Measurements from ENCODE around the gene RHOU. TPM values are rescaled to one million over a fixed set of nuclear protein-coding genes. Genes with fewer than 3 reads are reported as not detected.

The RHOU gene
- total RNA-seq, 1 experiment from 2014 or later = not detected

DNA sequence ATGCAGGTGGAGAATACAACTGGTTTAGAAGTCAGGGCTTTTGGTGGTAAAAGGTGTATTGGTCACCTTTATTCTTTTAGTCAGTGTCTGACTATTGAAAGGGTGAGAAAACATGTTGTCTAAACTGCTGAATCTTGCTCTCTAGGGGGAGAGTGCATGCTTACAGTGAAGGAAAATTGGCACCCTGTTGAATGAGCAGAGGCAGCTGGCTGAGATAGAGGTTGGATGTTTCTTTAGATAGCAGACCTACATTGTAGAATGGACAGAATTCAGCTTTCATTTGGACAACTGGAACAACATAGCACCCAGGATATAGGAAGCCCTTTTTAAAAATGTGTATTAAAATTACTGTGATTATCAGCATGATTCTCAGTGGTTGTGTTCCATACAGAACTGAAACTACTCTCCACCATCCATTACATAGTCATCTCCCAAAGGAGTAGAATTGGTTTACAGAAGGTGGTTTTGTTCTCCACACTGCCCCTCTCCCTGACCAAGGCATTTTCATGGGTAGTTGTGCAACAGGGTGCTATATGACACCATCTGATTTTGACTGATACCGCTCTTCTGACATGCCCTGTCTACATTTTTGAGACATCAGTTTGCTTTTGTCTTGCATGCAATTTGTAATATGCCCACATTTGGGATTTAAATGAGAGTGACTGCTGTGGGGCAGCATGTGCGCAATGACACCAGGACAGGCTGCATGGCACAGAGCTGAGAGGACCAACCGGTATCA lies 16.2 kb downstream of the RHOU start:
- Histone ChIP-seq H3K27me3 (ENCODE audit: insufficient read depth, low read depth) (peaks cover 66% of the 10 kb centered on the region), H4K20me1 (ENCODE audit: insufficient read depth) (no peaks in the 10 kb centered on the region), H3K36me3 (ENCODE audit: low read depth) (no peaks in the 10 kb centered on the region), H3F3A (ENCODE audit: insufficient read depth, low read depth) (no peaks in the 10 kb centered on the region), H2AFZ (no peak overlapping the region), H3K27ac (no peak overlapping the region), H3K4me3 (no peak overlapping the region), H3K9me2 (ENCODE audit: insufficient read depth) (no peaks in the 10 kb centered on the region), H3K4me2 (no peak overlapping the region), H3K4me1 (replicated peaks; ENCODE audit: insufficient read depth) (no peaks in the 10 kb centered on the region), H3K9me3 (ENCODE audit: insufficient read depth, low read depth) (no peaks in the 10 kb centered on the region), H3K79me2 (ENCODE audit: low read depth) (no peaks in the 10 kb centered on the region)
- ChIA-PET CTCF (no interaction called here), POLR2A (ENCODE audit: unreplicated experiment) (interaction anchor here (0.6 kb wide), 1 partner anchor 8 kb away, joined by 5 read pairs; no protein-coding TSS in a partner anchor)
- DNase-seq = no peak
- intact Hi-C loops (cut with micrococcal nuclease; ENCODE audit: unreplicated experiment) = no loop called here
- BruUV-seq (replicated peaks) = no TSS peak
- TF ChIP-seq, protein P1, sequence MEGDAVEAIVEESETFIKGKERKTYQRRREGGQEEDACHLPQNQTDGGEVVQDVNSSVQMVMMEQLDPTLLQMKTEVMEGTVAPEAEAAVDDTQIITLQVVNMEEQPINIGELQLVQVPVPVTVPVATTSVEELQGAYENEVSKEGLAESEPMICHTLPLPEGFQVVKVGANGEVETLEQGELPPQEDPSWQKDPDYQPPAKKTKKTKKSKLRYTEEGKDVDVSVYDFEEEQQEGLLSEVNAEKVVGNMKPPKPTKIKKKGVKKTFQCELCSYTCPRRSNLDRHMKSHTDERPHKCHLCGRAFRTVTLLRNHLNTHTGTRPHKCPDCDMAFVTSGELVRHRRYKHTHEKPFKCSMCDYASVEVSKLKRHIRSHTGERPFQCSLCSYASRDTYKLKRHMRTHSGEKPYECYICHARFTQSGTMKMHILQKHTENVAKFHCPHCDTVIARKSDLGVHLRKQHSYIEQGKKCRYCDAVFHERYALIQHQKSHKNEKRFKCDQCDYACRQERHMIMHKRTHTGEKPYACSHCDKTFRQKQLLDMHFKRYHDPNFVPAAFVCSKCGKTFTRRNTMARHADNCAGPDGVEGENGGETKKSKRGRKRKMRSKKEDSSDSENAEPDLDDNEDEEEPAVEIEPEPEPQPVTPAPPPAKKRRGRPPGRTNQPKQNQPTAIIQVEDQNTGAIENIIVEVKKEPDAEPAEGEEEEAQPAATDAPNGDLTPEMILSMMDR (conservative IDR thresholded peaks at IDR 0.05) = no peak
- no peak for TF ChIP-seq EZH2 (IDR thresholded peaks at IDR 0.05; ENCODE audit: low read depth)

DNA sequence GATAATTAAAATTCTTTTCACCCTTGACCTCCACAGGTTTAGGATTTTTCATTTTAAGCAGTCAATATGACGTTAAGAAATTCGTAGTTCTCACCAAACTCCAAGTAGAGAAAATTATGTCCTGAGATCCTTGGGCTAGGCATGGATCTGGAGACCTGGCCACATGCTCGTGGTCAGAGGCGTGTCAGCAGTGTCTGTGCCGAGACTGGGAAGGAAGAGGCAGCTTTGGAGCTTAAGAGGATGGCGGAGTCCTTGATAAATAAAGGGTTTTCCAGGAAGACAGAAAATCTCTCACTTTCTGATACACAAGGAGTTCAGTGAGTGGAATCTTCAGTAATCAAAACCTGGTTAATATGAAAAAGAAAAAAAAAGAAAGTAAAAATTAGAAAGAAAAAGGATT lies 17.0 kb downstream of the RHOU start:
- POLR2A ChIA-PET (ENCODE audit: unreplicated experiment) = no interaction called here
- Histone ChIP-seq H3K9me3 (ENCODE audit: insufficient read depth, low read depth) (no peaks in the 10 kb centered on the region), H3K79me2 (ENCODE audit: low read depth) (no peaks in the 10 kb centered on the region), H3K36me3 (ENCODE audit: low read depth) (no peaks in the 10 kb centered on the region), H3K4me3 (no peak overlapping the region), H3K27ac (no peak overlapping the region), H3K4me1 (replicated peaks; ENCODE audit: insufficient read depth) (no peaks in the 10 kb centered on the region), H4K20me1 (ENCODE audit: insufficient read depth) (no peaks in the 10 kb centered on the region), H3F3A (ENCODE audit: insufficient read depth, low read depth) (no peaks in the 10 kb centered on the region), H3K9me2 (ENCODE audit: insufficient read depth) (no peaks in the 10 kb centered on the region), H3K27me3 (ENCODE audit: insufficient read depth, low read depth) (peaks cover 66% of the 10 kb centered on the region), H2AFZ (no peak overlapping the region), H3K4me2 (no peak overlapping the region)
- no TSS peak for BruUV-seq (replicated peaks)
- TF ChIP-seq, protein P1 (conservative IDR thresholded peaks at IDR 0.05) = no peak
- no peak for TF ChIP-seq EZH2 (IDR thresholded peaks at IDR 0.05; ENCODE audit: low read depth)
- DNase-seq = no peak
- intact Hi-C loops (cut with micrococcal nuclease; ENCODE audit: unreplicated experiment) = no loop called here
- CTCF ChIA-PET = no interaction called here

DNA sequence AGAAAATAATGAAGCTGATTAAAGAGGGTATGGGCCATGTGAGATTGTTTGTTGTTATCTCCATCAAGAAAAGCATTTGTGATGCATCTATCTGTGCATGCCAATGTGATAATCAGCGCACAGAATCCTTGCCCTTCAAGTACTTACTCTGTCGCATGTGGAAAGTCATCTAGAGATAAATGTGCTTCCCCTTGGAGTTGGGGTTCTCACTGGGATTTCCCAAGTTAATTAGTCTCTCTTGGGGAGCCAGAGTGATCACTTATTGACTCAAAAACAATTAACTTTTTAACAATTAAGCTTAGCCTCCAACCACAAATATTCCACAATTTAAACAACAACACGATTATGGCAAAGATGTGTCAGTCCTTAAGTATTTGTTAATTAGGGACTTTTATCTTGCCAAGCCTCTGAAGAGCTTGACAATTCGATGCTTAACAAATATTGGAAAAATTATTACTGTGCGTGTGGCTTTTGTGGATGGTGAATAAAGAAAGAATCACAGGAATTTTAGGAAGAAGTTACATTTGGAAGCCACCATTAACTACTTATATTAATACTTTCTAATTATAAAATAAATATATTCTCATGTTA lies 17.5 kb downstream of the RHOU start:
- no peaks in the 10 kb centered on the region for H3K4me1 ChIP-seq (replicated peaks; ENCODE audit: insufficient read depth)
- H3K27me3 ChIP-seq (ENCODE audit: insufficient read depth, low read depth) = peaks cover 66% of the 10 kb centered on the region
- H3F3A ChIP-seq (ENCODE audit: insufficient read depth, low read depth) = no peaks in the 10 kb centered on the region
- H2AFZ ChIP-seq = no peak overlapping the region
- intact Hi-C loops (cut with micrococcal nuclease; ENCODE audit: unreplicated experiment) = no loop called here
- ChIA-PET POLR2A (ENCODE audit: unreplicated experiment) (no interaction called here), CTCF (no interaction called here)
- H3K79me2 ChIP-seq (ENCODE audit: low read depth) = no peaks in the 10 kb centered on the region
- H3K27ac ChIP-seq = no peak overlapping the region
- no peak for DNase-seq
- H4K20me1 ChIP-seq (ENCODE audit: insufficient read depth) = no peaks in the 10 kb centered on the region
- TF ChIP-seq, protein P1 (conservative IDR thresholded peaks at IDR 0.05) = no peak
- TF ChIP-seq EZH2 (IDR thresholded peaks at IDR 0.05; ENCODE audit: low read depth) = no peak
- no peak overlapping the region for H3K4me2 ChIP-seq
- no peaks in the 10 kb centered on the region for H3K9me3 ChIP-seq (ENCODE audit: insufficient read depth, low read depth)
- BruUV-seq (replicated peaks) = no TSS peak
- no peaks in the 10 kb centered on the region for H3K36me3 ChIP-seq (ENCODE audit: low read depth)
- H3K4me3 ChIP-seq = no peak overlapping the region
- H3K9me2 ChIP-seq (ENCODE audit: insufficient read depth) = no peaks in the 10 kb centered on the region
